Keratinocyte (primary cell): ENCODE data around the gene PRKCA.

Experiments
- EZH2 ChIP-seq: IDR thresholded peaks from one replicate; pipeline ENCODE4 v1.6.1; 2012; ENCODE audit warnings: inconsistent platforms, mild to moderate bottlenecking, low read length, moderate library complexity
- TF ChIP-seq, protein P1 (sequence below), 3 experiments: IDR thresholded peaks in 1 of 3; conservative IDR thresholded peaks in 1 of 3; optimal IDR thresholded peaks in 1 of 3; 2 replicates in 2 of 3; 3 replicates in 1 of 3; pipeline versions ENCODE3 to v1.5.1; 2011; ENCODE audit warnings: low read length in 3 of 3, mild to moderate bottlenecking in 3 of 3, moderate library complexity in 2 of 3, control low read depth in 1 of 3, inconsistent platforms in 1 of 3; ENCODE audit not compliant: insufficient read depth in 2 of 3; ENCODE audit errors: extremely low read depth in 1 of 3

DNA sequence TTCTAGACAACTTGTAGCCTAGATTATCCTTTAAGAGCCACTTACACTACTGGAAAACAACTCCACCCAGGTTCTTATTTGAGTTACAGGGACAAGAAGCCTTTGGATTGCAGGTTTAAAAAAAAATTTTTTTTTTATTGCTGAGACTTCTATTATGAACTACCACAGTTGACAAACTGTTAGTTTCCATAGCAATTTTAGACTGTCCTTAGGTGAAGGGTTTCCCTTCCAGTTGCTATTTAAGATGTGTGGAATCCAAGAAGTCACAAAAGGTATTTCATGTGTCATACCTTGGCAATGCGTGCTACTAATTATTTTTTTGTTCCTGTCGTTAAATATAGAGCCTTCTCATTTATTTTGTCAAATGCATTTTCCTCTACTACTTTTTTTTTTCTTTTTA lies 253.2 kb downstream of the PRKCA start:
- TF ChIP-seq, protein P1, sequence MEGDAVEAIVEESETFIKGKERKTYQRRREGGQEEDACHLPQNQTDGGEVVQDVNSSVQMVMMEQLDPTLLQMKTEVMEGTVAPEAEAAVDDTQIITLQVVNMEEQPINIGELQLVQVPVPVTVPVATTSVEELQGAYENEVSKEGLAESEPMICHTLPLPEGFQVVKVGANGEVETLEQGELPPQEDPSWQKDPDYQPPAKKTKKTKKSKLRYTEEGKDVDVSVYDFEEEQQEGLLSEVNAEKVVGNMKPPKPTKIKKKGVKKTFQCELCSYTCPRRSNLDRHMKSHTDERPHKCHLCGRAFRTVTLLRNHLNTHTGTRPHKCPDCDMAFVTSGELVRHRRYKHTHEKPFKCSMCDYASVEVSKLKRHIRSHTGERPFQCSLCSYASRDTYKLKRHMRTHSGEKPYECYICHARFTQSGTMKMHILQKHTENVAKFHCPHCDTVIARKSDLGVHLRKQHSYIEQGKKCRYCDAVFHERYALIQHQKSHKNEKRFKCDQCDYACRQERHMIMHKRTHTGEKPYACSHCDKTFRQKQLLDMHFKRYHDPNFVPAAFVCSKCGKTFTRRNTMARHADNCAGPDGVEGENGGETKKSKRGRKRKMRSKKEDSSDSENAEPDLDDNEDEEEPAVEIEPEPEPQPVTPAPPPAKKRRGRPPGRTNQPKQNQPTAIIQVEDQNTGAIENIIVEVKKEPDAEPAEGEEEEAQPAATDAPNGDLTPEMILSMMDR (optimal IDR thresholded peaks at IDR 0.05 in 1 of 3, IDR thresholded peaks at IDR 0.05 in 1 of 3, conservative IDR thresholded peaks at IDR 0.05 in 1 of 3; ENCODE audit: extremely low read depth in 1 of 3, insufficient read depth in 2 of 3, low read length in 3 of 3): no peak
- TF ChIP-seq EZH2: no peak
